Measurements from ENCODE around the gene CRELD2.

DNA sequence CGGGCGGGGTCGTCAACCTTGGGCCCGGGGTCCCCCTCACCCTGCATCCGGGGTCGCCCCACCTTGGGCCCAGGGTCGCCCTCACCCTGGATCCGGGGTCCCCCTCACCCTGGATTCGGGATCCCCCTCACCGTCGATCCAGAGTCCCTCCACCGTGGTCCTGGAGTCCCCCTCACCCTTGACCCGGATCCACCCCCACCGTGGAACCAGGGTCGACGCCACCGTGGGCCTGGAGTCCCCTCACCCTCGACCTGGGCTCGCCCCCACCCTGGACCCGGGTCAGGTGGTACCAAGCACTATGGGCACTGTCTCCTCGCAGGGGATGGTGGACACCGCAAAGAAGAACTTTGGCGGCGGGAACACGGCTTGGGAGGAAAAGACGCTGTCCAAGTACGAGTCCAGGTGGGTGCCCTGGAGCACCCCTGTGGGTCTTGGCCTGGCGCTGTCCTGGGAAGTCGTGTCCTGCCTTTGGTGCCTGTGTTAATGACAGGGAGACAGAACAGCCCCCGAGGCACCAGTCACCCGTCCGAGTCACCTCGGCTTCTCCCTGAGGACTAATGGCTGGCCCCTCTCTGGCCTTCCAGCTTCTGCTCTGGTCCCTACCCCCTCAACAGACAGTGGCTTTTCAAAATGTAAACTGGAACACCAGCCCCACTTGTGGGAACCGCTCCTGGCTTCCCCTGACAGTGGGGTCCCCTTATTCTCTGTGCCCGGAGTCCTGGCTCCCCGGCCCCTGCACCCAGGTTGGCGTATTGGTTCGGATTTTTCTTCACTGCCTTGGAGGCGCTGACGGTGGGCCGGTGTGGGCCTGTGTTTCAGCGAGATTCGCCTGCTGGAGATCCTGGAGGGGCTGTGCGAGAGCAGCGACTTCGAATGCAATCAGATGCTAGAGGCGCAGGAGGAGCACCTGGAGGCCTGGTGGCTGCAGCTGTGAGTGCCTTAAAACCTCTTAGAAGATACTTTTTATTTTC, 762 bp downstream of the CRELD2 start:
- TF ChIP-seq TAF1 (IDR thresholded peaks at IDR 0.05; ENCODE audit: borderline replicate concordance, low read depth, low read length) (no peak), POLR2A (IDR thresholded peaks at IDR 0.05; ENCODE audit: low read depth, low read length) (no peak)

All from GM12892 (cell line).